Amygdala (tissue), 56 donors: ENCODE results near the gene TNFRSF21.

Experiments used
- DNase-seq, 56 donors: peaks; one replicate each; lab custom pipeline; 2025; lab: John Stamatoyannopoulos, UW

The TNFRSF21 gene

DNA sequence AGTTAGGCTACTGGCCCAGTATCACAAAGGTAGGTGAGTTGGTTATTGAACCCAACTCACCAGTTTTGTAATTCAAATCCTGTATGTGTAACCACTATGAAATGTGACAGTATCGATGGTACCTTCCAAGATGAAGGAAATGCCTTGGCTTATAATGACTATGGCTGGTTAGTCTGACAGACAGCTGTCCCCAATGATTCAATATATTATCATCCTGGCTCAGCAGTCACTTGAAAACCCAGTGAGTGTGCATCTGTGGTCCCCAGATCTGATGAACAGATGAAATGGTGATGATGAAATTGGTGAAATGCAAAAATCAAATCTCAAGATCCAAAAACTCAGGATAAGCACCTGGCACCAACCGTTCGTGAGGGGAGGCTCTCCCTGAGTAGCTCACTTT lies 54.8 kb downstream of the TNFRSF21 start:
- DNase-seq, result no peak

DNA sequence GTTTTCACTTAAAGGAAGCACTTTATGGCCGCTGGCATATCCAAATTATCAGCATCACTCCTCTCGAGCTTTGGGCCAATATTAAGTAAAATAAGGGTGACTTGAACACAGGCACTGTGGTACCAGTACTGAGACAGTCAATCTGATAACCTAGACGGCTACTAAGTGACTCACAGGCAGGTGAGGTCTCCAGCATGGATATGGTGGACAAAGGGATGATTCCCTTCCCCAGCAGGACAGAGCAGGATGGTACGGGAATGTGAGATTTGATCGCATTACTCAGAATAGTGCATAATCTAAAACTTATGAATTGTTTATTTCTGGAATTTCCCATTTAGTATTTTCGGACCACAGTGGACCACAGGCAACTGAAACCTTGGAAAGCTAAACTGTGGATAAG lies 55.7 kb downstream of the TNFRSF21 start:
- no peak for DNase-seq

DNA sequence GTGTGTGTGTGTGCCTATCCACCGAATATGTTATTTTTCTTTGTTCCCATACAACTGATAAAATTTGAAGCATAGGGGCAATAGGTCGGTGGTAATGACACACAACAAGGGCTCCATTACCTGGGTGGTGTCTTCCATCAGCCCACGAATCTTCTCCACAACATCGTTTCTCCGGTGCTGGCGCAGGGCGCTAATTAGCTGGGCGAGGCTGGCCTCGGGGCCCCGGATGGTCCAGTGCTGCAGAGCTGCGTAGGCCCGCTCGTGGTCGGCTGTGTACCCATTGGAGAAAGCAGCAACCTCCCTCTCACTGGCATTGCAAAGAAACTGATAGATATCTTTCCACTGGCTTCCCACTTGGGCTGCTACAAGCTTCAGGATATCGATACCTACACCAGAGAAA lies 56.6 kb downstream of the TNFRSF21 start:
- no peak for DNase-seq

DNA sequence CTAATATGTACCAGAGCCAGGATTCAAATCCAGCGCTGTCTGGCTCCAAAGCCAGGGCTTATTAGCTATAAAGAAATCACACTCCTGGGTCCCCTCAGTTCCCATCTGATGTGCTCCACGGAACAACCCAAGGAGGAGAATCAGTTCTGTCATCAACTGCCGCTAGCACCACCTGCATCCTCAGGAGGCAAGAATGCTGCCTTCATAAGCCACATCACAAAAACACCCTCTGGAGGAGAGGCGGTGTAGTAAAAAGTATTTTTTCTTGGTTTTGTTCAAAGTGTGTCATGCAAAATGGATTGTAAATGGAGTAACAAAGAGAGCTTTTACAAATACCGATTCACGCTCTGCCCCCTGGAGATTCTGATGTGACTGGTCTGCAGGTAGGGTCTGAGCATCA lies 57.1 kb downstream of the TNFRSF21 start:
- no peak for DNase-seq

GRCh38 chr6:47251396-47251795 lies 58.3 kb downstream of the TNFRSF21 start:
- no peak for DNase-seq

GRCh38 chr6:47250302-47250701 lies 59.4 kb downstream of the TNFRSF21 start:
- DNase-seq, result no peak

DNA sequence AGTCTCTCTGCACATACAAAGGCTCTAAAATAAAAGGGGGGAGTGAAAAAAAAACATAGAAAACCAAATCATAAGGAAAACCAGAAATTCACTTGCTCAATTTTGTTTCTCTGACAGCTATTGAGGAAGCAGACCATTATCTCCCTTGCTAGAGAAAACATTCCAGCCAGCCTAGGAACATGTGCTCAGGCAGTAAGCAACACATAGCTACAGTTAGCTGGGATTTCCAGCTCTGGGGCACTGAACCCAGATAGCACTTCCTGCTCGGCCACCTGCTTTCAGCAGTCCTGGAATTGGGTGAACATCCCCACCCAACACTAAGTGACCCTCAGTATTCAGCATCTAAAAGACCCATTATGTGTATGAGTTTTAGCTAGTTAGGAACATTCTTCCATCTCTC lies 61.3 kb downstream of the TNFRSF21 start:
- DNase-seq, result no peak

DNA sequence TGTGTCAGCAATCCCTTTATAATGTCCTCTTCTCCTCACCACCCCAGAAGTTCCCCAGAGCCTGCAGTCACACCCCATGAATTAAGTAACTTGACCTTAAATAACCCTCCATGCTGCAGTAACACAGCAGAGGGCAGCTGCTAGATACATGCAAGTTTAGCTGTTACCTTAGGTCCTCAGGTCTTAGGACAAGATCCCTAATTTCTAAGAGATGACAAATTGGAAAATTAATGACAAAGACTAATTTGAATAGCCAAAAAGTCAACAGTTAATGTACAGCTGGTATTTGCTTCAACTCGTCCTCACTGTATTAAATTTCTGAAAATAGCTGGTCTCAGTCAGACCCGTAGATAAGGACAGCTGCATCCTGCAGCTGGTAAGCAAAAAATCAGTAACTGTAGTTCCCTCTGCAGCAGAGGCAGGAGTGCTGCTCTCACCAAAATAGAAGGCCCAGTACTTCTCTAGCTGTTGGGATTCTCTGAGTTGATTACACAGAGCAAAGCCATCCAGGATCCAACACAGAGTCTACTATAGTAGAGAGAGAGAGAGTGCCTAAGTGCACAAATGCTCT lies 62.4 kb downstream of the TNFRSF21 start:
- peak in 1 of 56 donors; percentile 9 for DNase-seq

GRCh38 chr6:47246551-47246950 lies 63.2 kb downstream of the TNFRSF21 start:
- DNase-seq, result no peak

- DNase-seq, result no peak
Measured at GRCh38 chr6:47245745-47246371, 63.8 kb downstream of the TNFRSF21 start.

GRCh38 chr6:47242483-47243386 lies 67.0 kb downstream of the TNFRSF21 start:
- DNase-seq, result peak in 41 of 56 donors; percentile 8 to 84 (median 38)

DNA sequence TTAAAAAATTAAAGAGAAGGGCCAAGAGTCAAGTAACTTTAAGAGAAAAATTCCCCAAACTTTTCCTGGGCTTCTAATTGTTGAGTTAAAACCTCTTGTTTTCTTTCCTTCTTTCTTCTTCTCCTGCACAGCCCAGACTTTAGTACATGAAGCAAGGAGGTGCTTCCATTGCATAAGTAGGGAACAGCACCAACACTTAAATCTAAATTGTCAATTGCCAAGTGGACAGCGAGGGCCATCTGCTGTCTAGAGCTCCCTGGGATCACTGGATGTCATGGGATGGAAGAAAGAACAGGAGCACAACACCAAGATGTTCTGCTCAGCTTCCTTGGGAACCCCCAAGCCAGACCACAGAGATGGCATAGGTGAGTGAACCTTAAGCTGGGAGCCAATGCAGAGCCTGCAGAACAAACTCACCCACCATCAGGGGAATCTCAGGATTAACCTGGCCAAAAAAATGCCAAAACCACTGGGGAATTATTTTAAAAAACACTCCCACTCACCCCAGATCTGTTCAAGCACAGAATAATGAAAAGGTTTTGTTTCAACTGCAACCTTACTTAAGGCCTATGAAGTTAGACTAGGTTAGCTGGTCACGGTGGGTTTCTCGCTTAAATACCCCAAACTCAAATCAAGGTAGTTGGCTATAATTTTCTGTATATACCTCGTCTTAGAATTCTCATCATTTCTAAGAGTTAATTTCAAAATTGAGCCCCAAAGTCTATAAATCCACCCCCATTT lies 67.8 kb downstream of the TNFRSF21 start:
- DNase-seq, result no peak

DNA sequence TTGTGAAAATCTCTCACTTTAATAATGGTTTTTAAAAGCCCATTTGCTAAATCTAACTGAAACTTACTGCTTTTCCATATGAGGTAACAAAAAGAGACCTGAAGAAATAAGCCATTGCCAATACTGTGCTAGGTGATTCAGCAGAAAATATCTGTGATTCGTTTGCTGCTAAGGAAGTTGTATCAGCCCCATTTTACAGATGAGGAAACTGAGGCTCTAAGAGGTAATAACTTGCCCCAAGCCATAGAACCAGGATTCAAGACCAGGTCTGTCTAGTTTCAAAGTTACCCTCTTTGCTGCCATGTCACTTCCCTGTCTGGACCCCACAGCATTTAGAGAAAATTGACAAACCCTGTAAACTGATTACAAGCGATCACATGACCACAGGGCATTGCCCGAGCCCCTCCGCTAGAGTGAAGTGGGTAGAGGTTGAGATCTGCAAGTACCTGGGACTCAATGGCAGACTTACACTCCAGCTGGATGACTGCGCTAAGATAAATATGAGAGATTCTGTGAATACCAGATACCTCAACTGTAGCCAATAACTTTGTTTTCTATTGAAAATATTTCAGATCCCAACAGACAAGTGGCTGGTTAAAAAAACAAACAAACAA lies 69.3 kb downstream of the TNFRSF21 start:
- DNase-seq, result no peak

GRCh38 chr6:47239546-47239945 lies 70.2 kb downstream of the TNFRSF21 start:
- no peak for DNase-seq

GRCh38 chr6:47238456-47238995 lies 71.2 kb downstream of the TNFRSF21 start:
- no peak for DNase-seq

GRCh38 chr6:47237196-47237595 lies 72.5 kb downstream of the TNFRSF21 start:
- DNase-seq, result no peak

DNA sequence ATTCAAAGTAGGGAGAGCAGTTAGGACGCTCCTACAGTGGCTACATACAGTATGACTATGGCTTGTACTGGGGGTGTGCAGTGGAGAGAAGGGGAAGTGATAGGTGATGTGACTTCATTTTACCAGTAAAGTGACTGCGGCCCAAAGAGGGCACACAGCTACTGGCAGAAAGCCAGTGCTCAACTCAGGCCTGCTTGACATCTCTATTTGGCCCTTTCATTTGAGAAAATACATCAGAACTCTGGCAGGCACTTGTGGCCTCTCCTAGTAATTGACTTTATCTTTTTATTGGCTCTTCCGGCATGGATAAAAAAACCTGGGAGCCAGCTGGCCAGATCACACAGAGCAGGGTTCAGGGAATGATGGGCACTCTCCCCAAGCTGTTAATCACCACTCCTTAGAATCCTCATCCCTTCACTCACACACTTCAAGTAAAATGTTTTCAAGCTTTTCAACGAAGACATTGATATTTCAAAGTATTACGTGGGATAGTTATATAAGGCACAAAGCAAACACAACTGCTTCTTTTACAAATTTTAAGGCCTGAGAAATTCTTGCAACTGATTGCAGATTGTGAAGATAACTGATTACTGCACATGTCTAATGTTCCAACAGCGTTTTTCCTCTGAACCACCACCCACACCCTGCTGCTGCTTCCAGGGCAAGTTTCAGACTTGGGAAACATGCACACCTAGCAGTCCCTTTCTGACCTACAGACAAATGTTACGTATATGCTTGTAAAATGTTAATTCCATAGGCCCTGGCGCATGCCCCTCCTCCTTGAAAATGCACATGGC lies 73.5 kb downstream of the TNFRSF21 start:
- DNase-seq, result no peak

DNA sequence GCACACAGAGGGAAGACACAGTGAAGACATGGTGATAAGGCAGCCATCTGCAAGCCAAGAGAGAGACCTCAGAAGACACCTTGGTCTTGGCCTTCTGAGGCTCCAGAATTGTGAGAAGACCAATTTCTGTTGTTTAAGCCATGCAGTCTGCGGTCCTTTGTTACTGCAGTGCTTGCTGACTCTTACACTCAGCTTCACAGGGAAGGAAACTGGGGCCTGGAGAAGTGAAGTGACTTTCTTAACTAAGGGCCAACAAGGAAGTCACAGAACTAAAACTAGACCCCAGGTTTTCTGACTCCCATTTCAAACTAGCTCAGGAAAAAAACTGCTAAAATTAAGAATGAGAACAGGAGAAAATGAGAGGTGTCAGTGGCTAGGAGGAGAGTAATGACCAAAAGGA lies 74.3 kb downstream of the TNFRSF21 start:
- no peak for DNase-seq

DNA sequence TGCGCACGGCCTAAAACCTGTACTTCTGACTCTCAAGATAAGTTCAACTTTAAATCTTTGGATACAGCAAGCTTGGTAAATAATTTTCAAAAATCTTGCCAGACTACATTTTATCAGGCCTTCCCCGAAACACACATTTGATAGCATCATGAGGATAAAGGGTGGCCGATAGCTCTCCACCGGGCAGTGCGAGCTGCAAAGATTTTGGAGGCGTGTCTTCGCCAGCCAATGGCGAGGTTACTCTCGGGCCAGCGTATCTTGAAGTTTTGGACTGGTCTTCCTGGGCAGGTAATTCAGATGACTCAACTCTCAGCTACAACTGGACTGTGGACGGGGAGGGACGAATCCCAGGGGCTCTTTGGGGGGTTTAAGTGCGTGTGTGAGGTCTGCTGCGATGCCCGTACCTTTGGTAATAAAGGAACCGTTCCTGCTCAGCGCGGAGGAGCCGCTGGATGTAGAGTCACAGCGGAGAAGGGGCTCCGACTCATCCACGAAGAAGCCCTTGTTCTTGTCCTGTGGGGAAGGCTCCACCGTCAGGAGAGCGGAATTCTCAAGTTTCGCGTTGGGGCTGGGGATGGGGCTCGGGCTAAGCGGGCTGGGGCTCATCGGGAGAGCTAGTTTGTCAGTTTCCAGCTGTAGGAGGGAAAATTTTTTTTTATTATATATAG lies 75.3 kb downstream of the TNFRSF21 start:
- DNase-seq, result no peak
